Ishikawa (cell line): ENCODE results near the gene TAB3.

ENCODE experiments used
- CEBPB ChIP-seq: IDR thresholded peaks from 2 replicates; pipeline ENCODE4 v1.6.1; 2012
- CREB1 ChIP-seq: IDR thresholded peaks from 2 replicates; pipeline ENCODE4 v1.6.1; 2012; ENCODE audit warnings: low read depth
- EGR1 ChIP-seq: IDR thresholded peaks from 2 replicates; pipeline ENCODE4 v1.6.1; 2012
- EP300 ChIP-seq: IDR thresholded peaks from 2 replicates; pipeline ENCODE4 v1.6.1; 2012; ENCODE audit warnings: borderline replicate concordance
- FOXM1 ChIP-seq: IDR thresholded peaks from 2 replicates; pipeline ENCODE4 v1.6.1; 2012; ENCODE audit warnings: low read depth, borderline replicate concordance
- NFIC ChIP-seq: IDR thresholded peaks from 2 replicates; pipeline ENCODE4 v1.6.1; 2012
- RAD21 ChIP-seq: IDR thresholded peaks from 2 replicates; pipeline ENCODE4 v1.6.1; 2012; ENCODE audit warnings: low read depth
- TAF1 ChIP-seq: IDR thresholded peaks from 2 replicates; pipeline ENCODE4 v1.6.1; 2012; ENCODE audit warnings: low read depth, mild to moderate bottlenecking
- TCF12 ChIP-seq: IDR thresholded peaks from 2 replicates; pipeline ENCODE4 v1.6.1; 2012; ENCODE audit warnings: low read depth
- TEAD4 ChIP-seq: IDR thresholded peaks from 2 replicates; pipeline ENCODE4 v1.6.1; 2012
- YY1 ChIP-seq: IDR thresholded peaks from 2 replicates; pipeline ENCODE4 v1.6.1; 2012; ENCODE audit warnings: low read depth
- ZBTB7A ChIP-seq: IDR thresholded peaks from 2 replicates; pipeline ENCODE4 v1.6.1; 2012; ENCODE audit warnings: low read depth
- TF ChIP-seq, protein P1 (sequence below): IDR thresholded peaks from 2 replicates; pipeline ENCODE4 v1.6.1; 2012
- TF ChIP-seq, protein P2 (sequence below): IDR thresholded peaks from 2 replicates; pipeline ENCODE4 v1.6.1; 2012
- TF ChIP-seq, protein P3 (sequence below): IDR thresholded peaks from 2 replicates; pipeline ENCODE4 v1.6.1; 2012; ENCODE audit warnings: low read depth, mild to moderate bottlenecking

TAB3 gene

DNA sequence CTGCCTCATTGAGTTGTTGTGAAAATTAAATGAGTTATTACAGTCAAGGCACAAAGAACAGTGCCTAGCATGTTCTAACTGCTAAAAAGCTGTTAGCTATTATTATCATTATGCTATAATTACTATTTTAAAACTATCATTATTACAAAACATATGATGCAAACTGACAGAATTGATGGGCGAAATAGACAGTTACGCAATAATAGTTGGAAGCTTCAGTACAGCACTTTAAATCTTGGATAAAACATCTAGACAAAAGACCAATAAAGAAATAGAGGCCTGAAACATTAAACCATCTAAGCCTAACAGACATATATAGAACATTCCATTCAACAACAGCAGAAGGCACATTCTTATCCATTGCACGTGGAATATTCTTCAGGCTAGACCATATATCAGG, 73.0 kb downstream of the TAB3 start:
- TF ChIP-seq, protein P1, sequence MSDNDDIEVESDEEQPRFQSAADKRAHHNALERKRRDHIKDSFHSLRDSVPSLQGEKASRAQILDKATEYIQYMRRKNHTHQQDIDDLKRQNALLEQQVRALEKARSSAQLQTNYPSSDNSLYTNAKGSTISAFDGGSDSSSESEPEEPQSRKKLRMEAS = no peak
- no peak for TF ChIP-seq ZBTB7A
- TF ChIP-seq EGR1 = no peak
- TF ChIP-seq, protein P2, sequence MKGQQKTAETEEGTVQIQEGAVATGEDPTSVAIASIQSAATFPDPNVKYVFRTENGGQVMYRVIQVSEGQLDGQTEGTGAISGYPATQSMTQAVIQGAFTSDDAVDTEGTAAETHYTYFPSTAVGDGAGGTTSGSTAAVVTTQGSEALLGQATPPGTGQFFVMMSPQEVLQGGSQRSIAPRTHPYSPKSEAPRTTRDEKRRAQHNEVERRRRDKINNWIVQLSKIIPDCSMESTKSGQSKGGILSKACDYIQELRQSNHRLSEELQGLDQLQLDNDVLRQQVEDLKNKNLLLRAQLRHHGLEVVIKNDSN = no peak
- TF ChIP-seq TCF12 = no peak
- TF ChIP-seq CREB1 = no peak
- TF ChIP-seq TEAD4 = no peak
- TF ChIP-seq NFIC = no peak
- TF ChIP-seq YY1 = no peak
- TF ChIP-seq CEBPB = no peak
- TF ChIP-seq RAD21 = no peak
- no peak for TF ChIP-seq EP300
- TF ChIP-seq FOXM1 = no peak
- no peak for TF ChIP-seq TAF1
- TF ChIP-seq, protein P3, sequence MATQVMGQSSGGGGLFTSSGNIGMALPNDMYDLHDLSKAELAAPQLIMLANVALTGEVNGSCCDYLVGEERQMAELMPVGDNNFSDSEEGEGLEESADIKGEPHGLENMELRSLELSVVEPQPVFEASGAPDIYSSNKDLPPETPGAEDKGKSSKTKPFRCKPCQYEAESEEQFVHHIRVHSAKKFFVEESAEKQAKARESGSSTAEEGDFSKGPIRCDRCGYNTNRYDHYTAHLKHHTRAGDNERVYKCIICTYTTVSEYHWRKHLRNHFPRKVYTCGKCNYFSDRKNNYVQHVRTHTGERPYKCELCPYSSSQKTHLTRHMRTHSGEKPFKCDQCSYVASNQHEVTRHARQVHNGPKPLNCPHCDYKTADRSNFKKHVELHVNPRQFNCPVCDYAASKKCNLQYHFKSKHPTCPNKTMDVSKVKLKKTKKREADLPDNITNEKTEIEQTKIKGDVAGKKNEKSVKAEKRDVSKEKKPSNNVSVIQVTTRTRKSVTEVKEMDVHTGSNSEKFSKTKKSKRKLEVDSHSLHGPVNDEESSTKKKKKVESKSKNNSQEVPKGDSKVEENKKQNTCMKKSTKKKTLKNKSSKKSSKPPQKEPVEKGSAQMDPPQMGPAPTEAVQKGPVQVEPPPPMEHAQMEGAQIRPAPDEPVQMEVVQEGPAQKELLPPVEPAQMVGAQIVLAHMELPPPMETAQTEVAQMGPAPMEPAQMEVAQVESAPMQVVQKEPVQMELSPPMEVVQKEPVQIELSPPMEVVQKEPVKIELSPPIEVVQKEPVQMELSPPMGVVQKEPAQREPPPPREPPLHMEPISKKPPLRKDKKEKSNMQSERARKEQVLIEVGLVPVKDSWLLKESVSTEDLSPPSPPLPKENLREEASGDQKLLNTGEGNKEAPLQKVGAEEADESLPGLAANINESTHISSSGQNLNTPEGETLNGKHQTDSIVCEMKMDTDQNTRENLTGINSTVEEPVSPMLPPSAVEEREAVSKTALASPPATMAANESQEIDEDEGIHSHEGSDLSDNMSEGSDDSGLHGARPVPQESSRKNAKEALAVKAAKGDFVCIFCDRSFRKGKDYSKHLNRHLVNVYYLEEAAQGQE = no peak

DNA sequence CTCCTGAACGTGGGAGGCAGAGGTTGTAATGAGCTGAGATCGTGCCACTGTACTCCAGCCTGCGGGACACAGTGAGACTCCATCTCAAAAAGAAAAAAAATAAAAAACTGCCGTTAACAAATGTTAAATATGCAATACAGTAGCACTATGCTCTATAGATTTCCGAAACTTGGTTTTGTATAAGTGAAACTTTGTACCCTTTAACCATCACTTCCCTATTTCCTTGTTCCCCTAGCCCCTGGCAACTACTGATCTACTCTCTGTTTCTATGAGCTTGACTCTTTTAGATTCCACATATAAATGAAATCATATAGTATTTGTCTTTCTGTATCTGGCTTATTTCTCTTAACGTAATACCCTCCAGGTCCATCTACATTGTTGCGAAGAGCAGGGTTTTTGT, 74.1 kb downstream of the TAB3 start:
- no peak for TF ChIP-seq FOXM1
- TF ChIP-seq EGR1 = no peak
- no peak for TF ChIP-seq CREB1
- TF ChIP-seq, protein P3 = no peak
- TF ChIP-seq RAD21 = no peak
- TF ChIP-seq, protein P2 = no peak

DNA sequence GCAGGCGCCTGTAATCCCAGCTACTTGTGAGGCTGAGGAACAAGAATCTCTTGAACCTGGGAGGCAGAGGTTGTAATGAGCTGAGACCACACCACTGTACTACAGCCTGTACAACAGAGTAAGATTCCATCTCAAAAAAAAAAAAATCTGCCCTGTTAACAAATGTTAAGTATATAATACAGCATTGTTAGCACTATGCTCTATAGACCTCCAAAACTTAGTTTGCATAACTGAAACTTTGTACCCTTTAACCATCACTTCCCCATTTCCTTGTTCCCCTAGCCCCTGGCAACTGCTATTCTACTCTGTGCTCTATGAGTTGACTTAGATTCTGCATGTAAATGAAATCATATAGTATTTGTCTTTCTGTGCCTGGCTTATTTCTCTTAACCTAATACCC, 76.7 kb downstream of the TAB3 start:
- TF ChIP-seq YY1 = no peak
- no peak for TF ChIP-seq EGR1
- no peak for TF ChIP-seq TEAD4
- TF ChIP-seq, protein P1 = no peak
- TF ChIP-seq ZBTB7A = no peak
- TF ChIP-seq, protein P2 = no peak
- no peak for TF ChIP-seq FOXM1
- no peak for TF ChIP-seq CEBPB
- no peak for TF ChIP-seq TCF12
- no peak for TF ChIP-seq EP300
- TF ChIP-seq CREB1 = no peak
- TF ChIP-seq RAD21 = no peak
- TF ChIP-seq TAF1 = no peak
- no peak for TF ChIP-seq NFIC
- TF ChIP-seq, protein P3 = no peak

DNA sequence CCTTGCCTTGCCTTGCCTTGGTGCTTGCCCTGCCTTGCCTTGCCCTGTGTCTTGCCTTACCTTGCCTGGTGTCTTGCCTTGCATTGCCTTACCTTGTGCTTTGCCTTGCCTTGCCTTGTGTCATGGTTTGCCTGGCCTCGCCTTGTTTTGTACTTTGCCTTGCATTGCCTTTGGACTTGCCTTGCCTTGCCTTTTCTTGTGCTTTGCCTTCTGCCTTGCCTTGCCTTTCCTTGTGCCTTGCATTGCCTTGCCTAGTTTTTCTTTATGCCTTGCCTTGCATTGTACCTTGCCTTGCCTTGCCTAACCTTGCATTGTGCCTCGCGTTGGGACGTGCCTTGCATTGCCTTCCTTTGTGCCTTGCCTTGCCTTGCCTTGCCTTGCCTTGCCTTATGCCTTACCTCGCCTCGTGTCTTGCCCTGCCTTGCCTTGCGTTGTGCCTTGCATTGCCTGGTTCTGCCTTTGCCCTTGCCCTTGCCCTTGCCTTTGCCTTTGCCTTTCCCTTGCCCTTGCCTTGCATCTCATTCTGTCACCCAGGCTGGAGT, 82.8 kb downstream of the TAB3 start:
- no peak for TF ChIP-seq NFIC

DNA sequence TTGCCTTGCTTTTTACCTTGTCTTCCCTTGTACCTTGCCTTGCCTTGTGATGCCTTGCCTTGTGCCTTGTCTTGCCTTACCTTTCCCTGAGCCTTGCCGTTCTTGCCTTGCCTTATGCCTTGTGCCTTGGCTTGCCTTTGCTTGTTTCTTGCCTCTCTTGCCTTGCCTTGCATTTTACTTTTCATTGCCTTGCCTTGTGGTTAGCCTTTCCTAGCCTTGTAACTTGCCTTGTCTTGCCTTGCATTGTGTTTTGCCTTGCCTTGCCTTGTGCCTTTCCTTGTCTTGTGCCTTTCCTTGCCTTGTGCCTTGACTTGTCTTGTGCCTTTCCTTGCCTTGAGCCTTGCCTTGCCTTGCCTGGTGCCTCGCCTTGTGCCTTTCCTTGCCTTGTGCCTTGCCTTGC, 84.6 kb downstream of the TAB3 start:
- no peak for TF ChIP-seq EGR1
- no peak for TF ChIP-seq CEBPB
- no peak for TF ChIP-seq EP300
- TF ChIP-seq, protein P1 = no peak
- no peak for TF ChIP-seq CREB1
- no peak for TF ChIP-seq YY1
- no peak for TF ChIP-seq RAD21
- no peak for TF ChIP-seq ZBTB7A
- TF ChIP-seq TEAD4 = no peak
- TF ChIP-seq TAF1 = no peak
- TF ChIP-seq NFIC = no peak
- TF ChIP-seq FOXM1 = no peak
- TF ChIP-seq, protein P2 = no peak
- TF ChIP-seq TCF12 = no peak
- TF ChIP-seq, protein P3 = no peak
